Hematopoietic multipotent progenitor cell treated with erythropoietin and hydrocortisone succinate and interleukin-3 and kit ligand, for 17 days (in vitro differentiated cells): ENCODE data around the gene VENTX.
A peak's percentile ranks its signal among the peaks of the same experiment; 100 is the strongest.
"Not testable (repeated sequence)": the region's sequence is repeated elsewhere in the genome, so short reads cannot be mapped to it uniquely, and the experiment has no call there.

Experiments
- DNase-seq: peaks from one replicate; pipeline ENCODE4 v3.0.0-alpha.2; 2015; ENCODE audit warnings: low spot score

The VENTX gene

DNA sequence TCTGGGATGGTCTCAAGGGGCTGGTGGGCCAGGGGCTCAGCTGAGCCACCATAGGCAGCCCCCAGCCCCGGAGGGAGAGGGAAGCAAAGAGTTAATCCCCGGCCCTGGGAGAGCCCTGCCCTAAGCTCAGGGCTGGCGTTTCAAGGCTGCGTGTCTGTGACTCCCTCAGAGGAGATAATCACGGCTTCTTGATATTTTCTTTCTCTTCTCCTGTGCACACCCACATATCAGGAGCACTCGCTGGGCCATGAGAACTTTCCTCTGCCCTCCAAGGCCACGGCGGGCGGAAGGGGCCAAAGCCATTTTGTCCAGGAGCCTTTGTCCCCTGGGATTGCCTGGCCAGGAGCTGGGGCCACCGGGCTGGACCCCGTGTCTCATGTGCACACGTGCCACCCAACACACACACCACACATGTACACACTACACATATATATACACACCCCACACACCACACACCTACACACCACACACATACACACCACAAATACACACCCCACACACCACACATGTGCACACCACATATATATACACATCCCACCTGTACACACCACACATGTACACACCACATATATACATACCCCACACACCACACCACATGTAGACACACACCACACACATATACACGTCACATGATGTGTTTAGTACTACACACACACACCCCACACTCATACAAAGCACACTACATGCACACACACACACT is 16.9 kb downstream of the VENTX start:
- DNase-seq: no peak

- no peak for DNase-seq
Measured at GRCh38 chr10:133255323-133255722, 17.7 kb downstream of the VENTX start.

DNA sequence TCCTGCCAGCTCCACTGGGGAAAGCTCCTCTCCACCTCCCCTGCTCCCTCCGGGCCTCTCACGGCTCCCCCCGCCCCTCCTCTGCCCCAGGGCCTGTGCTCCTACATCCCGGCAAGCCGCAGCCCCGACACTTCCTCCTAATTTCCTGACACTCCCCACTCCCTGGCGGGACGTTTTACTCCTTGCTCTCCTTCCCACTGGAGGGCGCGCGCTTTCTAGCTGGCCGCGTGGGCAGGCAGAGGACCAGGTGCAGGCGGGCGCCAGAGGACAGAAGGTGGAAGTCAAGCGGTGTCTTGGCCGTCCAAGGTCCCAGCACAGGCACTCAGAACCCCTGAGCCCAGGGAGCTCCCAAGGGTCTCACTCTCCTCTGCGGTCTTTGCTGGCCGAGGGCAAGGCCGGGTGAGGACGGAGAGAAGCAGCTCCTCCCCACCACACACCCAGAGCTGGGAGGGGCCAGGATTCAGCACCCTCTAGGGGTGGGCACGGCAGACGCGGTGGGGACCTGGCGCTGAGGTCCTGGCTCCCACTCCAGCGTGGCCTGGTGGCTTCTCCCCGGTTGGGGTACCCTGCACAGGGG is 19.9 kb downstream of the VENTX start:
- DNase-seq: peak; percentile 64

DNA sequence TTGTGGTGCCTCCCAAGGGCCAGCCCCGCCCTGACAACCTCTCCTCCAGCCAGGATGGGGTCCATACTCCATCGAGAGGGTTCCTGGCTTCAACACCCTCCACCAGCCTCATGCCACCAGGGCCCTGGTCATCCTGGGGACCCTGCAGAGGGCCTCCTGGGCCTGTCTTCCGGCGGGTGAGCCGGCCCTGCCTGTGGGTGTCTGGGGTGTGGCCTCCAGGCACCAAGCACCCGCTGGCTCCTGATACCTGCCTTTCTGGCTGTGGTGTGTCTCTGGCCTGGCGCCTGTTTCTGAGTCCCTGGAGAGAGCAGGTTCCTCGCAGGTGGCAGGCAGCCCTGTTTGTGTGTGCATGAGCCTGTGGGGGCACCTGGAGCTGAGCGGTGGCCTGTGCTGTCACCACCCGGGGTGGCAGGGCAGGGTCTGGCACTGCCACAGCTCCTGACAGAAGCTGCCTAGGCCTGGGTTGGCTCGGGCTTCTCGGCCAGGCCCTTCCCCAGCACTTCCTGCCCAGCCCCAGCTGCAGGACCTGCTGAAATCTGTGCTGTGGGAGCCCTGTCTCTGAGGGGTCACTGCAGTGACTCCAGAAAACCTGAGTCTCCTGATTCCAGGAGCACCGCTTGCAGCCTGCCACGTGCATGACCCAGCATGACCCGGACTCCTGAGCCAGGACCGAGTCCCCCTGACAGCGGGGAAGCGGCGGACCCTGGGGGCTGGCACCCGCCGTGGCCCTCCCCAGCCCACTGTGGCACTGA is 20.6 kb downstream of the VENTX start:
- peak; percentile 58 for DNase-seq

DNA sequence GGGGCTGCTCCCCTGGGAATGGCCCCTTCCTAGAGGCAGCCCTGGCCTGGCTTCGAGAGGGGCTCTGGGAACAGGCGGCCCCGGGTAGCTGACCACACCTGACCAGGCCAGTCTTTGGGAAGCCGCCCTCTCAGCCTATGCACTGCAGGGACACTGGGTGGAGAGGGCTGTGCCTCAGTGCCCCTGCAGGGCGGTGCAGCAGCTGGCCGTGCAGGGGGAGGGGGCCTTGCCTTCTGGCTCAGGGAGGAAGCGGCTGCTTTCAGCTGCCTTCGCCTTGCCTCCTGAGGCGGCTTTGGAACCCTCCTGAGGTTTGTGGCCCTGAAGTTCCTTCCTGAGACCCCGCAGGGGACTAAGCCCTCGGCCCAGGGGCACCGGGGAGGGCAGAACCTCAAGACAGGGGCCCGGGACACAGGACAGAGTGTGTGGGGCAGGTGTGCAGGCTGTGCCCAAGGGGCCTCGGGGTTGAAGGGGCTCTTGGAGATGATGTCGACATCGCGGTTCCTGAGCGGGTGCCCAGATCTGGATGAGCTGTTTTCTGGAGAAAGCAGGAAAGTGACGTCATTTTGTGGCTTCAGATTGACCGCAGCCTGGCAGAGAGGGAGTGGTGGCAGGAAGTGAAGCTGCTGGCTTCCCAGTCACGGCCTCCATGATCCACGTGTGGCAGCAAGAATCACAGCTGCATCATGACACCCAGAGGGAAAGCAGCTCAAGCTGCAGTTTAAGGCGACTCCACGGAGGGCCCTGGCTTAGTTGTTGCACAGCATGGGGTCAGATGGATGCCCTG is 21.4 kb downstream of the VENTX start:
- DNase-seq: peak; percentile 34

GRCh38 chr10:133259602-133259989 is 21.9 kb downstream of the VENTX start:
- DNase-seq: no peak

DNA sequence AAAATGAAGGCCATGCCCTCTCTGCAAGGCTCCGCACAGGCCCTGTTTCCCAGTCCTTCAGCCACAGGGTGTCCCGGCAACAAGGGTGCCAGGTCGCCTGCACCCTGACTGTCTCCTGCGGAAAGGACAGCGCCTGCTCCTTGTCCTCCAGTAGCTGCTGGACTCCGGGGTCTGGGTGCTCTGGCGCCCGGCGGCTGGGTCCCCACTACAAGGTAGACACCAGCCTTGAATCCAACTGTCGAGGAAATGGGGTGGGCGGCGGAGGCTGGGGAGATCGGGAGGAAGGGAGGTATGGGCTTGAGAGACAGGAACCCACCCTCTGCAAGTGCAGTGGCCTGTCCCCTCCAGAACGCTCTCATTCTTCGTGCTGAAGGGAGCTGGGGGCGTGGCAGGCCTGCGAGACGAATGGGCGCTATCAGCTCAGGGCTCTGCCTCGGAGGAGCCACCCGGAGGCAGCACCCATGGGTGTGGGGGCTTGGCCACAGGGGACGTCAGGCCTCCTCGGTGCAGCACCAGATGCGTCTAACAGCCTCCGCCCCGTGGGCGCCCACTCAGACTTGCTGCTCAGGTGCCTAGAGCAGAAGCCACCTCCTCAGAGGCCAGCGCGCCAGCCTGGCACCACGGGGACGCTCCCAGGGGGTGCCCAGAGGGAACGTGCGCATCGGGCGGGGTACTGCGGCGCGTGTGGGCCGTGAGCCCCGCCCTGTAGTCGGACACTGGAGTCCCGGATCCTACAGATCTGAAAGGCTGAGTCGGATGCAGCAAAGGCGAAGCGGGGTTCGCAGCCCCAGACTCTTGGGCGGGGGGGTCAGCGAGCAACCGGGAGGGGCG is 23.5 kb downstream of the VENTX start:
- DNase-seq: peak; percentile 74

DNA sequence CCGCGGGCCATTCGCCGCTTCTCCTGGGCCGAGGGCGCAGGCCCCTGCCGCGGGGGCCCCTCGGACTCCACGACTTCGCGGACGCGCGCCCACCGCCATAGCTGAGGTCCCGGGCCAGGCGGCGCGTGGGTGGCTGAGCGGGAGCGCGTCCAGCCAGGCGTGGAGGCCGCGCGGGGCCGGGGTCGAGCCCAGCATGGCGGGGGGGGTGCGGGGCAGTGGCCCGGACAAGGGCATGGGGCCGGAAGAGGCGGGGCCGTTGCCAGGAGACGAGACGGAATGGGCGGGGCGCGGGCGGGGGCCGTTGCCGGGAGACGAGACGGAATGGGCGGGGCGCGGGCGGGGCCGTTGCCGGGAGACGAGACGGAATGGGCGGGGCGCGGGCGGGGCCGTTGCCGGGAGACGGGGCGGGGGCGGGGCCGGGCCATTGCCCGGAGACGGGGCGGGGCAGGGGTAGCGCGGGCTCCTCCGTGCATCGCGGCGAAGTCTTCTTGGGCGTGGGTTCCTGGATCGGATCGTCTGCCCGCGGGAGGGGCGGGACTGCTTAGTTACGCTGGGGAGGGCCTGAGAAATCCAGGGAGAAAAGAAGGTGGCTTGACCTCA is 24.2 kb downstream of the VENTX start:
- peak; percentile 85 for DNase-seq

DNA sequence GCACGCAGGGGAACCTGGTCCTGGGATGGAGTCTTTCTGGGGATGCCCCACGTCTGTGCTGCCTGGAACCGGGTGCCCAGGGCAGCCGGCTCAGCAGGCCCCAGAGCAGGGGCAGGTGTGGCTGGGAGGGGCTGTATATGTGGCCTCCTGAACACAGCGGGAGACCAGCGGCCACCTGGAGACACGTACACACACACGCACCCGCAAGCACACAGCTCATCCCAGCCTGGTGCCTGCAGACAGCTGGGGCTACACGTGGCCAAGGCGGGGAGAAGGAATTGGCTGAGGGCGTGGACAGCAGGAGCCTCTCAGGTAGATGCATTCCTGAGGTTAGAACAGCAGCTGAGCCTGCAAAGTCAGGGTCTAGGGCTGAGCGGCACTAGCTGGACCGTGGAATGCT is 25.0 kb downstream of the VENTX start:
- no peak for DNase-seq

DNA sequence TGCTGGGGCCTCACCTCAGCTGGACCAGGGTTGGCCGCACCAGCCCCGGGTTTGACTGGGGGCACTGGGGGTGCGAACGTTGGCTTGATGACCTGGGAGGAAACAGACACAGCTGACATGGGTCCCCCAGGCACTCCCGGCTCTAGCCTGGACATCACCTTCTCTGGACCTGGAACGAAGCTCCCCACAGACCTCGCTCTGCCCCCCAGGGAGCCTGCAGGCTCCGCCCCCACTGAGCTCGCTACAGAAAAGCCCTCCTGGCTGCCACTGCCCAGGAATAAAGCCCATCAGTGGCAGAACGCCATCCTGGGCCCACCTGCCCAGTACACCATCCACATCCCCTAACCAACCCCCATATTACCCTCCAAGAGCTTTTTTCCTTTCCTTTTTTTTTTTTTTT is 26.0 kb downstream of the VENTX start:
- DNase-seq: no peak

- DNase-seq: no peak
Measured at GRCh38 chr10:133264461-133264860, 26.8 kb downstream of the VENTX start.

GRCh38 chr10:133265052-133265451 is 27.4 kb downstream of the VENTX start:
- not testable (repeated sequence) for DNase-seq

DNA sequence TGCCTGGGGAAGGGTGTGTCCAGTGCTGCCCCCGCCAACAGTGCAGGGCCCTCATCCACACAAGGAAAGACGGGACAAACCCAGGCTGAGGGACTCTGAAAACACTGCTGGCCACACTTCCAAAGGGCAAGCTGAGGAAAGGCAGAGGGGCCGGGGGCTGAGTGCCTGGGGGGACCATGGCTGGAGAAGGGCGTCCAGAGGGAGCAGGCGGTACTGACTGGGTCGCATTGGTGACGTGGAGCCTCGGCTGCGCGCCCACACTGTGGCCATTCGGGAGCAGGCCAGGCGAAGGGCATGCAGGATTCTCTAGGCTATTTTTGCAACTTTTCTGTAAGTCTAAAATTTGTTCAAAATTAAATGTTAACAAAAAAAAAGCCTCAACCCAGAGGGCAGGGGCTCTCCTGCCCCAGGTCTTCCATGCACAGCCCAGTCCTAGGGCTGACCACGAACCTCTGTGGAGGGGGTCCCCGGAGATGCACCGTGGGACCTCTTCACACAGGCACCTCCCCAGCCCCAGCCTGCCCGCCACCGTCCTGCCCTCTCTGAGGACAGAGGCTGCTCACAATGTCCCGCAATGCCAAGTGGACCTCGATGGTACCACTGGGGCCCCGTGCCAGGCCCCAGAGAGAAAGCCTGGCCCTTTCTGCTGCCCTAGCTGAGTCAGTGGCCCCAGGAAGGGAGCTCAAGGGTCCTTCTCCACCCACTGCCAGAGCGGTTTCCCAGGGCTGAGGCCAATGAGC is 28.6 kb downstream of the VENTX start:
- DNase-seq: no peak

DNA sequence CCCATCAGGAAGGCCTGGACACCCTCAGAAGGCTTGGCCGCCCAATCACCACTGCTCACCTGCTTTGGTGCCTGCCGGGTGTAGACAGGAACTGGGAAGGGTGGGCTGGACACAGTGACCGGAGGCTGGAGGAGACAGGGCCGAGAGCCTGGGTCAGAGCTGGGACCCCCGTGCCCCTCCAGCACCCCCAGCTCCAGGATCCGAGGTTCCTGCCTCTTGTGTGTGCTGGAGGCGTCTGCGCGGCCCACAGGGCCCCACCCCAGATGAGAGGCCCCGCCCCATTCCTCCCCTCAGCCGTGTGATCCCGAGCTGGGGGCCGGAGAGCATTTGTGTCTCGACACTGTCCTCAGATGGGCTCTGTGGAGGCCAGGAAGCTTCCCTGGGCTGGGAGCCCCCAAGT is 29.6 kb downstream of the VENTX start:
- no peak for DNase-seq

DNA sequence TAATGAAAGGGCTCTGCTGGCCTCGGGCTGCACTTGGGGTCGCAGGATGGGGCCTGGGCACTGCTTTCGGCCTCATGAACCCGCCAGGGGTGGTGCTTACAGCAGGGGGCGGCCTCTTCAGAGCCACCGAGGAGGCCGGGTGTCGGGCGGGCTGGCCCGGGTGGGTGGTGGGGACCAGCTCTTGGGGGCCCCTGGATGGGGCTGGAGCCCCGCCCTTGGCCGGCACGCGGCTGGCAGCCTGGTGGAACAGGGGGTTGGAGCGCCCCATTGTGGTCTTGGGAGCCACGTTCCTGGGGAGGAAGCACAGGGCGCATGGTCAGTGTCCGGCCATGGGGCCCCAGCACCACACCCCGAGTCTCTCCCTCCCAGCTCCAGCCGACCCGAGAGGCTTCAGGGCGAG is 30.2 kb downstream of the VENTX start:
- DNase-seq: no peak

DNA sequence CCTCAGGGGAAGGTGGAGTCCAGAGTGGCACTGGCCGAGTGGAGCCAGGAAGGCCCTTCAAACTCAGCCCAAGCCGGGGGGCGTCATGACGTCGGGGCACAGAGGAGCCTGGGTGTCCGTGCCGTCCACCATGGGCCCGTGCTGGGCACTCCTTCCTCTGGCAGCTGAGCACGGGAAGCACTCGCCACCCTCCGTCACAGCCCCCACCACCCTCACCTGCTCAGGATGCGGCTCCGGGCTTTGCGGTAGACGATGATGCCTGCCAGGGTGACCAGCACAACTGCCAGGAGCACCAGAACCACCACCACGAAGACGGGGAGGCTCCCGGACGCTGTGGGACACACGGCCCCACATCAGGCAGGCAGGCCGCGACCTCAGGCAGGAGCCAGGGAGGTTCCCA is 30.9 kb downstream of the VENTX start:
- DNase-seq: no peak

- DNase-seq: no peak
Measured at GRCh38 chr10:133269367-133269766, 31.7 kb downstream of the VENTX start.

GRCh38 chr10:133270204-133270603 is 32.5 kb downstream of the VENTX start:
- DNase-seq: no peak

GRCh38 chr10:133270773-133271297 is 33.2 kb downstream of the VENTX start:
- DNase-seq: no peak
